Islet of Langerhans (tissue), 1 donor: ENCODE data around the gene TBX19.
A peak's percentile ranks its signal among the peaks of the same experiment; 100 is the strongest.

Experiments
- FAIRE-seq: peaks from one replicate; lab custom pipeline; 2011; peaks lifted over from hg19 to GRCh38; lab: Jason Lieb, UNC

TBX19 gene

GRCh38 chr1:168281603-168282325 lies 1.1 kb downstream of the TBX19 start:
- FAIRE-seq, result no peak

GRCh38 chr1:168285521-168285790 lies 4.8 kb downstream of the TBX19 start:
- no peak for FAIRE-seq

GRCh38 chr1:168285971-168286927 lies 5.6 kb downstream of the TBX19 start:
- no peak for FAIRE-seq

- FAIRE-seq, result no peak
Measured at GRCh38 chr1:168287237-168287664, 6.6 kb downstream of the TBX19 start.

- FAIRE-seq, result no peak
Measured at GRCh38 chr1:168288311-168289052, 7.8 kb downstream of the TBX19 start.

GRCh38 chr1:168291222-168291837 lies 10.7 kb downstream of the TBX19 start:
- peak; percentile 43 for FAIRE-seq

- FAIRE-seq, result no peak
Measured at GRCh38 chr1:168293356-168293755, 12.7 kb downstream of the TBX19 start.

DNA sequence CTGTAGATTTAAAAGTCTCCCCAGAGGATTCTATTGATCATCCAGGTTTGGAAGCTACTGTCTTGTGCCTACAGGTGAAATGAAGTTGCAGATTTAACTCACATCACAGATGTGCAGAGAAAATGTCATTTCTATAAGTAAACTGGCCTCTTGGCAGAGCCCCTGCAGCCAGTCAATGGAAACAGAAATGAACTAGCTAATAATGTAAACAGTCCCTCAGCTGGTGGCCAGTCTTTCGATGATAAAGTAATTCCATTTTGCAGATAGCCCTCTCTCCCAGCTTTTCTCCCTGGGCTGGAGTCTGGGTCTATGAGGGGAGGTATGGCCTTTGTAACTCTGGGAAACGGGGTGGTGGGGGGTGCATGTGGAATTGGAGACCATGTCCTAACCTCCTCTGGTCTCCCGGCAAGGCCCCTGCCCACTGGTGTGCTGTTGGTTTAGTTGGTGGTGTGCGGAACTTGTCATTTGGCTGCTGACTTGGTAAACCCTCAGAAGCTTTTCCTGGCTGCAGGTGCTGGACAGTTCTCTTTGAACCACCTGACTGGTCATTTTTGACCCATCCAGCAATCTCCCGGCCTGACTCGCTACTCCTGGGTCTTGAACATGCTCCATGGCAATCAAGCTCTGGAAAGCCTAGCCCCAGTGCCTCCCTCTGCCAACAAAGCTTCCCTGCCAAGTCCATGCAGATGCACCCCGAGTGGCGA lies 14.9 kb downstream of the TBX19 start:
- FAIRE-seq, result no peak

DNA sequence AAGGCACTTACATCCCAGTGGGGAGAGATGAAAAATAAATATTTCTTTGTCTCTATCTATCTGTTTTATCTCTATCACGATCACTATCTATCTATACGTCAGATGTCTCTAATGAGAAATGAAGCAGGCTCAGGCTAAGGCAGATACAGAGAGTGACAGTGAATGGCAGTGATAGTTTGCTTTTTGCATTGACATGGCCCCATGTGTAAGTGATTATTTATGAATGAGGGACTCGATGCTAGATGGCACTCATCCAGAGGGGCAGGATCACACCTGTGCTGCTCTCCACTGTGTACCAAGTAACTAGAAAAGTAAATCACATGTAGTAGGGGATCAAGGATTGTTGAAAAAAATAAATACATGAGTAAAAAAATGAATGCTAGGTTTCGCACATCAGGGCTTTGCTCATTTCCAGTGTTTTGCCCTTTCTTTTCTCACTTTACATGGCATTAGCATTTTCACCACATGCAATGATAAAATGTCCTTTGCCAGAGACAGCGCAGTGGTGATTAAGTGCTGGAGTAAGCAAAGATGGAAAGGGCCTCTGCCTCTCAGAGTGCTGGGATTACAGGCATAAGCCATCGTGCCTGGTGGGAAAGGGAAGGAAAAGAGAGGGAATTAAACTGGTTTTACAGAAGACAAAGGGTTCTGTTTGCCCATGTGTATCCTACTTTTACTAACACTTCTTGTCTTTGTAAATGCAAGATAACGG lies 16.5 kb downstream of the TBX19 start:
- no peak for FAIRE-seq

- no peak for FAIRE-seq
Measured at GRCh38 chr1:168298446-168298845, 17.8 kb downstream of the TBX19 start.

- no peak for FAIRE-seq
Measured at GRCh38 chr1:168300626-168301025, 19.9 kb downstream of the TBX19 start.

DNA sequence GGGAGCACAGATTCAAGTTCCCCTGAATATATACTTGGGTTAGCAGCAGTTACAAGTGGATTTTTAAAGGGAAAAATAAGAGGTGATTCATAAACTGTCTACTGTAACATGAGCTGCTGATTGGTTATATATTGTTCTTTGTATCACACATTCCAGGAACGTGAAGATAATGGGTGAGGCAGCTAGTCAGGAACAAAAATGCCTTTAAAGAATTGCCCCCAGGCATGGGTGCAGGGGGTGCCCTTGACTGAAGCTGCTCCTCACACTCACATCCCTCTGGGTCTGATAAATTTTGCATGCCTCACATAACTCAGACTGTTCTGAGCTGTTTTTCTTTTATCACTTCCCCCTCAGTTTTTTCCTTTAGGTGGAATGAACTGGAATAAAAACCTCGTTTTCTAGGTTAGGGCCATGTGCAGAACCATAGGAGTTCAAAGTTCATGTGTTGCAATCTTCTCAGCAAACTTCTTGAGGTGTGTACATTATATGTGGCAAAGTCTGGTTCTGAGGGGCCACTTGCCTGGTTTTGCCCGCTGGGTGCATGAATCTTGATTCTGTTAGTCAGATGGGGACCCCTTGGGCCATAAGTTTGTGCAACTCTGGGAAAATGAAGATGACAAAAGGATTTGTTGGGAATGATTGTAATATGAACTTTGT lies 21.1 kb downstream of the TBX19 start:
- no peak for FAIRE-seq

DNA sequence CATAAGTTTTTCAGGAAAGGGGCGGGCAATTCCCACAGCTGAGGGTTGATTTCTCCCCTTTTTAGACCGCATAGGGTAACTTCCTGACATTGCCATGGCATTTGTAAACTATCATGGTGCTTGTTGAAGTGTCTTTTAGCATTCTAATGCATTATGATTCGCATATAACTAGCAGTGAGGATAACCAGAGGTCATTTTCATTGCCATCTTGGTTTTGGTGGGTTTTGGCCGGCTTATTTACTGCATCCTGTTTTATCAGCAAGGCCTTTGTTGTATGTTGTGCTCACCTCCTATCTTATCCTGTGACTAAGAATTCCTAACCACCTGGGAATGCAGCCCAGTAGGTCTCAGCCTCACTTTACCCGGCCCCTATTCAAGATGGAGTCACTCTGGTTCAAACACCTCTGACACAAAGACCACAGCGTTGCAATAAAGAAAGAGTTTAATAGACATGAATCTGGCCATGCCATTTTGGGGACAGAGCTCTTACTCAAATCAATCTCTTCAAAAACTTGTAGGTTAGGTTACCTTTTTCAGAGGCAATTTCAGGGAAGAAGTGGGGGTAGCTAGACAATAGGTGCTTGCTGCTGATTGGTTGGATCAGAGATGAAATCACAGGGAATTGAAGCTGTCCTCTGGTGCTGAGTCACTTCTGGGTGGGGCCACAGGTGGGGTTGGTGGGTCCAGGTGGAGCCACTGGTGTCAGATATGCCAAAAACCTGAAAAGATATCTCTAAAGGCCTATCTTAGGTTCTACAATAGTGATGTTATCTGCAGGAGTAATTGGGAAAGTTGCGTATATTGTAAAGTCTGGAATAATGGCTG lies 23.3 kb downstream of the TBX19 start:
- no peak for FAIRE-seq

DNA sequence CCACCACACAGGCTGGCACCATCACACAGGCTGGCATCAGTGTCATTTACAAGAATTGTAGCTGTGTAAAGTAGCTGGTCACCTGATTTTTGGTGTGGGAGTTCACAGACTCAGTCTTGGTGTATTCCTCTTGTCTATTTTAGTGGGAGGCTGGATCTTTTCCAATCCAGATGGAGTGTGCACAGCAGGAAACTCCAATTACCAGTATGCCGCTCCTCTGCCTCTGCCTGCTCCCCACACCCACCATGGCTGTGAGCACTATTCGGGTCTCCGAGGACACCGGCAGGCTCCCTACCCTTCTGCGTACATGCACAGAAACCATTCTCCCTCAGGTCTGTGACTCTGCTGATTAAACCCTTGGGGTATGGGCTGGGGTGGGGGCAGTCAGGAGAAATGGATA lies 24.2 kb downstream of the TBX19 start:
- FAIRE-seq, result no peak

- no peak for FAIRE-seq
Measured at GRCh38 chr1:168312718-168313604, 32.3 kb downstream of the TBX19 start.

DNA sequence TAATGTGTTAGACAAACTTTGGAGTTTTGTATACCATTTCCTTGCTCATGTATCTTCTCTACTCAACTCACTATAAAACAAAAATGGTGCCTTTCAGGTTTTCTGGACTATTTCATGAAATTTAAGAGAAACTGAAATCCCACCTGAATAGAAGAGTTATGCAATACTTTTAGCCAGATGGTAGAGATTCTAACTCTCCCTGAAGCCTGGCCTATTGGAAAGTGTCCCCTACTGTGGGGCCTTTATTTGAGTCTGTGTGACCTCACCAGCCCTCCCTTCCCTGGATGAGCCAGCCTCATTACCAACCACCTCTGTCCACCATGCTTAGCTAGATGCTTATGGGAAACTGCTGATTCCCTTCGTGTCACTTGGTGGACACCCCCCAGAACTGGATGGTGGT lies 35.5 kb downstream of the TBX19 start:
- no peak for FAIRE-seq

DNA sequence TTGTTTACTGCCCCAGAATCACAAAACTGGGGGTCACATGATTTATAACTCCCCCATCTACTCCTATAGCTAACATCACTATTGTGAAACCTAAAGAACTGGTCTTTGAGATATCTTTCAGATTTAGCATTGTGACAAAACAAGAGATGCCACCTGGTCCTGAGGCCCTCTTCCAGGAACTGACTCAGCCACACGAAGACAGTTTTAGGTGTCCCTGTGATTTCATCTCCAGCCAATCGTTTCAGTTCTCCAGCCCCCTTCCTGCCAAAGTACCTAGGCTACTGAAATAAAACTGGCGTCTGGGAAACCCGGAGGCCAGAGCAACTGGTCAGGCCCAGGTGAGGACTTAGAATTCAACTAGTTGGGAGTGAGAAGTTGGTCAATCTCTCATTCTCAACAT lies 36.6 kb downstream of the TBX19 start:
- FAIRE-seq, result no peak

DNA sequence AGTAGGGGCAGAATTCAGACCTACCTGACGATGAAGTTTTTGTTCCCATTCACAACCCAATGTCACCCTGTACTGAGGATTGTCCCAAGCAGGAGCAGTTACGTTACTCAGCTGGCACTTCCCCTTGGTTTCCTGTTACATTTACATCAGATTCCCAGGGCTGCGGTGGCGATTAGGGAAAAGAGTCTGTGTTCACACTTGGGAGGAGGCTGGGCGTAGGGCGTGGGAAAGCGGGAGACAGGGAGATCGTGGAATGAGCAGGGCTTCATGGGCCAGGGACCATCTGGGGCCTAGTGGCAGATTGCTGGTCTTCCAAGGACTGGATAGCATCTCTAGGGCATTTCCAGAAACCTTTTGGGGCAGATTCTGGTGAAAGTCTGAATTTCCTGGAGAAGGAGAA lies 39.0 kb downstream of the TBX19 start:
- no peak for FAIRE-seq

DNA sequence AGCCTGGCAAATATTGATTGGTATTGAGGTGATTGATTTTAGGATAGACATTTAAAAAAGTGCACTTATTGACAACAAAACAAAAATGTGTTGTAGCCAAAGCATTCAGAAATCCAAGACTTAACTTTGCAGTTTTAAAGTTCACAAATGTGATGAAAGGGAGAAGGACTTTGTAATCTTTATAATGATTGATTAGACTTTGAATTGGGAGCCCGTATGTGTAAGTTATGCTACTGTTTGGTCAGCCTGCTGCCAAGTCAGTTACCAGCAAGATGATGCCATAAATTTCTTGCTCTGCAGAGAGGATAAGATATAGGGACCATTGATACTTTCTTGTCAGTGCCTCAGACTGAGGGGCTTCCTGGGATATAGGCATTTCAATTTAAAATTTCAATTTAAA lies 39.5 kb downstream of the TBX19 start:
- FAIRE-seq, result no peak
